GM06990 (cell line): ENCODE measurements around the gene ASTL.
"Not testable (repeated sequence)": the region's sequence is repeated elsewhere in the genome, so short reads cannot be mapped to it uniquely, and the experiment has no call there.

Source experiments
- DNase-seq: peaks from one replicate; pipeline ENCODE4 v3.0.0-alpha.2; 2011; ENCODE audit not compliant: insufficient read length; ENCODE audit errors: extremely low read depth
- H3K27me3 ChIP-seq: replicated peaks from 2 replicates; pipeline ENCODE4 v1.6.0; 2011; ENCODE audit warnings: low read length; ENCODE audit not compliant: control insufficient read depth, insufficient read depth
- H3K36me3 ChIP-seq: 2 replicates; pipeline ENCODE4 v1.5.1; 2011; ENCODE audit warnings: low read length; ENCODE audit not compliant: control insufficient read depth, insufficient read depth
- H3K4me3 ChIP-seq: replicated peaks from 2 replicates; pipeline ENCODE4 v1.5.1; 2011; ENCODE audit warnings: low read depth, mild to moderate bottlenecking, control low read depth, low read length
- CTCF ChIP-seq: IDR thresholded peaks from 2 replicates; pipeline ENCODE4 v1.5.1; 2011; ENCODE audit warnings: low read length, control low read depth, mild to moderate bottlenecking, inconsistent platforms; ENCODE audit not compliant: insufficient read depth, poor library complexity, severe bottlenecking

The ASTL gene

DNA sequence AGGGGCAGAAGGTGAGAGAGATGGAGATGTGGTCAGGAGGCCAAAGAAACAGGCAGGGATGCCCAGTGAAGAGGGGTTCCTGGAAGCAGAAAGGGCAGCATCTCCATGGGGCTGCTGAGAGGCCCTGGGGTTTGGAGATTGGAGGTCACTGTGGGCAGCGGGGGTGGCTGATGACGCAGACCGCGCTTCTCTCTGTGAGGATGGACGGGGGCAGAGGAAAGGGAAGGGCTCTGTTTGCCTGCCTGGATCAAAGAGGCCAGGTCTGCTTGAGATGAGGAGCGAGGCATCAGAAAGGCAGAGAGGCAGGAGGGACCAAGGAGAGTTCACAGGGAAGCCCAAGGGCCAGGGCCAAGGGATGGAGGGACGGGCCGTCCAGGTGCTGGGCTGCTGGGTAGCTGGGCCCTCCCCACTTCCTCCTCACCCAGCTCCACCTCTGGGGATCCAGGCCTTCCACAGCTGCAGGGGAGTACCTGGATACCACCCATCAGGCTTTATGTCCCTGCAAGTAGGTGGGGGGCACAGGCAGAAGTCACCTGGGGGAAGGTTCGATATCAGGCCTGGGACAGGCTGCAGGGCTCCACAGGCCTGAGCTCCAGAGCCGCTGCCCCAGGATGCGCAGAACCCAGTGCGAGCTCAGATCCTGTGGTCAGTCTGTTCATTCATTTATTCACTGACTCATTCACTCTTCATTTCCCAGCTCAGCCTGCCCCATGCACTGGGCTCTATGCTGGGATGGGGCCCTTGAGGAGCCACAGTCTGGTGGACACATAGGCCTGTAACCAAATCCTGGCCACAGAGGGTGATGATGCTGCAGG lies 52.6 kb downstream of the ASTL start:
- no peak for TF ChIP-seq CTCF
- Histone ChIP-seq H3K27me3 (no peaks in the 10 kb centered on the region; the same call in 1 of the 2 replicates), H3K4me3 (no peak overlapping the region), H3K36me3 (no peaks in the 10 kb centered on the region)
- DNase-seq = no peak

- H3K4me3 ChIP-seq, H3K36me3 ChIP-seq, H3K27me3 ChIP-seq, DNase-seq: not testable (repeated sequence)
These were observed 53.3 kb downstream of the ASTL start for GRCh38 chr2:96084858-96085518.

- DNase-seq = no peak
- Histone ChIP-seq H3K36me3 (no peaks in the 10 kb centered on the region), H3K27me3 (no peaks in the 10 kb centered on the region; the same call in 1 of the 2 replicates), H3K4me3 (no peak overlapping the region)
- no peak for TF ChIP-seq CTCF
These were observed 54.1 kb downstream of the ASTL start for GRCh38 chr2:96083989-96084857.

- no peak for TF ChIP-seq CTCF
- no peak overlapping the region for H3K4me3 ChIP-seq
- H3K27me3 ChIP-seq = no peaks in the 10 kb centered on the region
- H3K36me3 ChIP-seq = no peaks in the 10 kb centered on the region
- DNase-seq = no peak
These were observed 55.0 kb downstream of the ASTL start for GRCh38 chr2:96083064-96083939.

GRCh38 chr2:96082211-96083063 lies 55.9 kb downstream of the ASTL start:
- Histone ChIP-seq H3K36me3 (no peaks in the 10 kb centered on the region), H3K4me3 (no peak overlapping the region), H3K27me3 (no peaks in the 10 kb centered on the region)
- no peak for DNase-seq
- no peak for TF ChIP-seq CTCF
